ENCODE results near the gene PLXDC2.

The PLXDC2 gene

DNA sequence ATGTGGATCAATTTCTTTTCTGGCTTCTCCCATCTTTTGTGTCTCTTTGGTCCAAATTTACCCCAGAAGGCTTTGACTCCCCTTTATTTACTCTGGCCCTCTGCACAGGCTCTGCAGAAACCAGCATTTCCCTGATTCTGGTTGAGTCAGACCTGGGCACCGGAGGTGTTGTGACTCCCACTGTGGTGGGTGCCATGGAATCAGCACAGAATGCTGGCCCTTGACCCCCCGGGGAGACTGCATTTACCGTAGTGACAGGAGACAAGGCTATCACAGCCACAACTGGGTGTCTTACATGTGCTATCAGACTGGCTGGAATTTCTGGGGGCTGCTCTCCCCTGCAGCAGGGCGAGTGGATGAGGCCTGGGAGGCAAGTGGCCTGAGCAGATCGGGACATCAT is 37.6 kb downstream of the PLXDC2 start:
- no peaks in the 10 kb centered on the region for H3K36me3 ChIP-seq (ENCODE audit: control insufficient read depth, insufficient read depth, low read length)
- H3K4me3 ChIP-seq (ENCODE audit: insufficient read depth, low read depth, low read length): no peak overlapping the region
- no peaks in the 10 kb centered on the region for H3K4me1 ChIP-seq (ENCODE audit: control insufficient read depth, insufficient read depth, low read length)
- H3K9me3 ChIP-seq (ENCODE audit: control insufficient read depth, low read length): no peaks in the 10 kb centered on the region
- no peak overlapping the region for H3K27ac ChIP-seq (ENCODE audit: insufficient read depth, low read depth, low read length, poor library complexity, severe bottlenecking)
- no peaks in the 10 kb centered on the region for H3K27me3 ChIP-seq (ENCODE audit: control insufficient read depth, insufficient read depth, low read length, poor library complexity, severe bottlenecking)
- 90 to 91% methylated on average over 5 of the region's 5 CpGs for WGBS, 2 experiments

DNA sequence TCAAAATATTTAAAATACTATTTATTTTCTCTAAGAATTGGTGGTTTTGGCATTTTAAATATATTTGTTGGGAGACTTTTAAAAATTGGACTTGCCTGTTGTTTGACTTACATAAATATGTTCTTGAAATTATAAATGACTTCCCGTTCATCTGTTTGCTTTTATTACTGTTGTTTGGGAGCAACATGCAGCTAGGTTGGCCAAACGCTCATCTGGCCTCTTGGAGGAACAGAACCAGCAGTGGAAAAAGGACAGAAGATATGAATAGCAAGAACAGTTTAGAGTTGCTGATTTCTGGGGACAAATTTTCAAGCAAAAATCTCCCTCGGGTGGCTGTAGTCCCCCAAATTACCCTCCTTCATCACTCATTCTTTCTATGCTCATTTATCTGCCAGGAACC is 41.6 kb downstream of the PLXDC2 start:
- WGBS, 2 experiments: 89 to 91% methylated on average over 3 of the region's 3 CpGs
- H3K27ac ChIP-seq (ENCODE audit: insufficient read depth, low read depth, low read length, poor library complexity, severe bottlenecking): no peak overlapping the region
- no peaks in the 10 kb centered on the region for H3K36me3 ChIP-seq (ENCODE audit: control insufficient read depth, insufficient read depth, low read length)
- no peaks in the 10 kb centered on the region for H3K9me3 ChIP-seq (ENCODE audit: control insufficient read depth, low read length)
- no peaks in the 10 kb centered on the region for H3K27me3 ChIP-seq (ENCODE audit: control insufficient read depth, insufficient read depth, low read length, poor library complexity, severe bottlenecking)
- no peaks in the 10 kb centered on the region for H3K4me1 ChIP-seq (ENCODE audit: control insufficient read depth, insufficient read depth, low read length)
- no peak overlapping the region for H3K4me3 ChIP-seq (ENCODE audit: insufficient read depth, low read depth, low read length)

DNA sequence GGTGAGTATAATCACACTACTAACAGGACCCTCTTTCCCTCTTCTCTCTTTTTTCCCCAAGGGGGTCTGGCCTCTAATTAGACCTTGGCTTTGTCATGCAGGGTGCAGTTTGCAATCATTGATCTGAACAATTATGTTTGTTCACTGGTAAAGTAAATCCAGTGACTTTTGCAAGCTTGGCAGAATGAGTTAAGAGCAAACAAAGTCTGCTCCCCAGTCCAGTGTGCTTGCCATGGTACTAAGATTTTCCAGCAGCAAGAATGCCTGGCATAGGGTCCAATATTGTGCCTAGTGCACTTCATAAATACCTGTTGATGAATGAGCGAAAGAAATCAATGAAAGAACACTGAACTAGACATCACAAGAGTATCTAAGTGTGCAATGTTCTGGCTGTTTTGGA is 43.9 kb downstream of the PLXDC2 start:
- Histone ChIP-seq H3K27ac (ENCODE audit: insufficient read depth, low read depth, low read length, poor library complexity, severe bottlenecking) (no peak overlapping the region), H3K36me3 (ENCODE audit: control insufficient read depth, insufficient read depth, low read length) (no peaks in the 10 kb centered on the region), H3K4me3 (ENCODE audit: insufficient read depth, low read depth, low read length) (no peak overlapping the region), H3K27me3 (ENCODE audit: control insufficient read depth, insufficient read depth, low read length, poor library complexity, severe bottlenecking) (no peaks in the 10 kb centered on the region), H3K4me1 (ENCODE audit: control insufficient read depth, insufficient read depth, low read length) (no peaks in the 10 kb centered on the region), H3K9me3 (ENCODE audit: control insufficient read depth, low read length) (no peaks in the 10 kb centered on the region)
- 95 to 100% methylated on average over 1 of the region's 1 CpG for WGBS, 2 experiments

DNA sequence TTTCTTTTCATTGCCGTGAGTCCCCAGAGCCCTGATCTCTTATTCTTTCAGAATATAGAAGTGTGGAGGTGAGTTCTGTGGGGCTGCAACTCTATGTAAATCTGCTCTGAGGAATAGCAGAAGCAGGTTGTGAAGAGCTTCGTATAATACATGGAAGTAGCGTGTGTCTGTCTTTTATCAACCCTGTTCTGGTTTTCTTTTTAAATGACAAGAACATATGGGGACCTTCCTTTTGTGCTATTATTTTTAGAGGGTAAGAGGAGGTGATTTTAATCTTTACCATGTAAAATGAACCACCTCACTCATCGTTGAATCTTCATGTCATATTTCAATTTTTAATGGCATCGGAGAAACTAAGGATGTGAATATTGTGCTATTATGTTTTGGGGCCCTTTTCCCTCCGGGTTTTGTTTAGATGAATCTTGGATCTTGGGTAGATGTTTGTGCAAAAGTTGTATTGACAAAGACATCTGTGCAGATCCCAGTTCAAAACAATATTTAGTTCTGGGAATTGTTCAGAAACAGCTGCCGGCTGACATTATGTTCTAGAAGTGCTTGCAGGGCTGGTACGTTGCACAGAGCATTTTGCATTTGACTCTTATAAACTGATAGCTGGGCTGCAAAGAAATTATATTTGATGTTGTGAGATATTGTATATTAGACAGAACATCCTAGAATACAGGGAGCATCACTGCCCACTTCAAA is 46.7 kb downstream of the PLXDC2 start:
- WGBS, 2 experiments: 92 to 93% methylated on average over 7 to 8 of the region's 8 CpGs
- Histone ChIP-seq H3K27ac (ENCODE audit: insufficient read depth, low read depth, low read length, poor library complexity, severe bottlenecking) (no peak overlapping the region), H3K36me3 (ENCODE audit: control insufficient read depth, insufficient read depth, low read length) (no peaks in the 10 kb centered on the region), H3K9me3 (ENCODE audit: control insufficient read depth, low read length) (no peaks in the 10 kb centered on the region), H3K4me1 (ENCODE audit: control insufficient read depth, insufficient read depth, low read length) (no peaks in the 10 kb centered on the region), H3K4me3 (ENCODE audit: insufficient read depth, low read depth, low read length) (no peak overlapping the region), H3K27me3 (ENCODE audit: control insufficient read depth, insufficient read depth, low read length, poor library complexity, severe bottlenecking) (no peaks in the 10 kb centered on the region)

DNA sequence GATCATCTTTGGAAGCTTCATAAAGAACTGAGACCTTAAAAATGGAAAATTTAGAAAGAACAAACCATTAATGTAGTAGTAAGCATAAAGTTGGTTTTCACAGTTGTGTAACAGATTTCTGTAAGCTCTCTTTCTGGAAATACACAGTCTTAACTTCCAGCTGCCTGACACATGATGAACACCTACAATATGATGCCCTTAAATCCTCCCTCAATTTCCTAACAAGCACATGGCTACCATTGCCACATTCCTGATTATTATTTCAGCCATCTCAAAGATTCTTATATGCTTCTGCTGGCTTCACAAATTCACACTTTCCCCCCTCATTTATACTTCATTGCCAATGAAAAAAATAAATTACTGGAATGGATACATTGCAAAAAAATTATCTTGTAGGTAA is 49.4 kb downstream of the PLXDC2 start:
- no peaks in the 10 kb centered on the region for H3K4me1 ChIP-seq (ENCODE audit: control insufficient read depth, insufficient read depth, low read length)
- no peak overlapping the region for H3K4me3 ChIP-seq (ENCODE audit: insufficient read depth, low read depth, low read length)
- no peaks in the 10 kb centered on the region for H3K27me3 ChIP-seq (ENCODE audit: control insufficient read depth, insufficient read depth, low read length, poor library complexity, severe bottlenecking)
- no peaks in the 10 kb centered on the region for H3K36me3 ChIP-seq (ENCODE audit: control insufficient read depth, insufficient read depth, low read length)
- H3K9me3 ChIP-seq (ENCODE audit: control insufficient read depth, low read length): no peaks in the 10 kb centered on the region
- H3K27ac ChIP-seq (ENCODE audit: insufficient read depth, low read depth, low read length, poor library complexity, severe bottlenecking): no peak overlapping the region

DNA sequence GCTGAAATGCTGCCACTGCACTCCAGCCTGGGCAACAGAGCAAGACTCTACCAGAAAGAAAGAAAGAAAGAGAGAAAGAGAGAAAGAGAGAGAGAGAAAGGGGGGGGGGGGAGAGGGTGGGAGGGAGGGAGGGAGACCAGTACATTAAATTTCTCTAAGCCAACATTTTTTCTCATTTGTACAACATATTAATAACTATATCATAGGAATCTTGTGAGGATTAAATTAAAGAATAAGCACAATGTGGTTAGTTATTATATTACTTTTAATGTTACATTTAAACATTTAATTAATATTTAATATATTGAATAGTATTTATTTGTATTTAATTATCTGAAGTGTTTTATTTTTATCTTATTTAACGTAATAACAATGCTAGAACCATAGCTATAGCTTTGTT is 53.1 kb downstream of the PLXDC2 start:
- no peaks in the 10 kb centered on the region for H3K4me1 ChIP-seq (ENCODE audit: control insufficient read depth, insufficient read depth, low read length)
- no peak overlapping the region for H3K4me3 ChIP-seq (ENCODE audit: insufficient read depth, low read depth, low read length)
- no CpG with 5 or more reads among the region's 1 CpG for WGBS, 2 experiments
- no peaks in the 10 kb centered on the region for H3K27me3 ChIP-seq (ENCODE audit: control insufficient read depth, insufficient read depth, low read length, poor library complexity, severe bottlenecking)
- H3K27ac ChIP-seq (ENCODE audit: insufficient read depth, low read depth, low read length, poor library complexity, severe bottlenecking): no peak overlapping the region
- H3K9me3 ChIP-seq (ENCODE audit: control insufficient read depth, low read length): no peaks in the 10 kb centered on the region
- H3K36me3 ChIP-seq (ENCODE audit: control insufficient read depth, insufficient read depth, low read length): no peaks in the 10 kb centered on the region

DNA sequence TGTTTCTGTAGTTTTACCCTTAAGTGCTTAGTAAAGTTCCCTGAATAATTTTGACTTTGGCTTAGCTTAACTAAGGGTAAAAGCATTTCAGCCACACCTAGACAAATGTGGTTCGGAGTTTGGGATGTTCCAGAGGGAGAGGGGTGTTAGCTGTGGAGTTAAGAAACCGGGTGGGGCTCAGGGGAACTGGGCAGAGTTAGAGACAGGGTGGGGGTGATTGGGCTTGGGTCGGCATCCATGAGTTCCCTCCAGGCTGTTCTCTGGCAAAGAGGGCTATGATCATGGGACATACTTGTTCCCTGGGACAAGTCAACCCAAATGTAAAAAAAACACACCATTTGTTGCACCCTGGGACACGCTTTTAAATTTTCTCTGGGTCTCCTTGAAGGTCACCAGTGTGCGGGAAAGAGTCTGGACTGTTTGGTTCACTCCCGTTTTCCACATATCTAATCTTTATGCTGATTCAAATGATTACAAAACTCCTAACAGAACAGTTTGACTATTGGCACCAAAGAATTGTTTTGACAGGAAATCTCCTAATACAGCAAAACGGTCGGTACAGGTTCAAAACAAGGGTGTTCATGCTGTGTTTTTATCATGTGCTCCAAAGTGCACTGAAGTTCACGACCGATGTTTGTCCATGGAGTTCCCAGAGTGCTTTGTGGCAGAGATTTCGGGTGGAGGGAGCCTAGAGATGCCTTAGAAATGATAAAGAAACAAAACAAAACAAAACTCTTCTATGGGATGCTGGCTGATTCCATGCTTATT is 56.5 kb downstream of the PLXDC2 start:
- no peaks in the 10 kb centered on the region for H3K4me1 ChIP-seq (ENCODE audit: control insufficient read depth, insufficient read depth, low read length)
- 93% methylated on average over 10 to 11 of the region's 11 CpGs for WGBS, 2 experiments
- no peak overlapping the region for H3K4me3 ChIP-seq (ENCODE audit: insufficient read depth, low read depth, low read length)
- H3K9me3 ChIP-seq (ENCODE audit: control insufficient read depth, low read length): no peaks in the 10 kb centered on the region
- no peaks in the 10 kb centered on the region for H3K27me3 ChIP-seq (ENCODE audit: control insufficient read depth, insufficient read depth, low read length, poor library complexity, severe bottlenecking)
- no peaks in the 10 kb centered on the region for H3K36me3 ChIP-seq (ENCODE audit: control insufficient read depth, insufficient read depth, low read length)
- no peak overlapping the region for H3K27ac ChIP-seq (ENCODE audit: insufficient read depth, low read depth, low read length, poor library complexity, severe bottlenecking)

DNA sequence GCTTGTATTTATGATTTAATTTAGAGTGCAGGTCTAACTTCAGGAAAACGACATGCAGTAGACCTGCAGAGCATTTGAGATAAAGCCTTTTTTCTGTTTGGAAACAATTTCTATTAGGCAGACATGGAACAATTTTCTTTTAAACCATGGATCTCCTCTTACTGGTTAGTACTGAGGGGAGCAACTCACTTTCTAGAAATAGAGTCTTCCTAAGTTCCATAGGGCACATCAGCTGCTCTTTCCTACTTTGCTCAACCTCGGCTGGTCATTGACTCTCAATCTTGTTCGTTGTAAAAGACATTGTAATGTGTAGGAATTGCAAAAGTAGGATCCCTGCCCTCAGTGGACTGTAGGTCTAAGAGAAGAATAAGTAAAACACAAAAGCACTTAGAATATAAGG is 58.0 kb downstream of the PLXDC2 start:
- no peak overlapping the region for H3K4me3 ChIP-seq (ENCODE audit: insufficient read depth, low read depth, low read length)
- H3K4me1 ChIP-seq (ENCODE audit: control insufficient read depth, insufficient read depth, low read length): no peaks in the 10 kb centered on the region
- no peaks in the 10 kb centered on the region for H3K9me3 ChIP-seq (ENCODE audit: control insufficient read depth, low read length)
- no peak overlapping the region for H3K27ac ChIP-seq (ENCODE audit: insufficient read depth, low read depth, low read length, poor library complexity, severe bottlenecking)
- no peaks in the 10 kb centered on the region for H3K27me3 ChIP-seq (ENCODE audit: control insufficient read depth, insufficient read depth, low read length, poor library complexity, severe bottlenecking)
- no peaks in the 10 kb centered on the region for H3K36me3 ChIP-seq (ENCODE audit: control insufficient read depth, insufficient read depth, low read length)
- 75 to 77% methylated on average over 3 of the region's 3 CpGs for WGBS, 2 experiments

DNA sequence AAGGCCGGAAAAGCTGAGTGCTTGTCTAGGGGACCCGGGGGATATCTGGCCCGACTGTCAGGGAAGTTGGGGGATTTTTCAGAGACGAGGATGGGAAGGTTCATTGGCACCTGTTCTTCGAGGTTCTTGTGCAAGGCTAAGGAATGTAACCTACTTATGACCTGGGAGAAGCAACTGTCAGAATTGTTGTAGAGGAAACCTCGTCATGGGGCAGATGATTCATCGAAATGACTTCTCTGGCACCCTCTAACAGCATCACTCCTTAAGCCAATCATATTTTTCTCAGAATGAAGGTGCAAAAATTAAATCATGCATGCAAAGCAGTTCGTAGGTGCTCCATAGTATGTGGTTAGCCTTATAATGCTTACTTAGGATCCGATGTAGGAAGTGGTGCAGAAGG is 58.6 kb downstream of the PLXDC2 start:
- H3K27ac ChIP-seq (ENCODE audit: insufficient read depth, low read depth, low read length, poor library complexity, severe bottlenecking): no peak overlapping the region
- no peaks in the 10 kb centered on the region for H3K36me3 ChIP-seq (ENCODE audit: control insufficient read depth, insufficient read depth, low read length)
- H3K4me1 ChIP-seq (ENCODE audit: control insufficient read depth, insufficient read depth, low read length): no peaks in the 10 kb centered on the region
- 93 to 94% methylated on average over 9 of the region's 9 CpGs for WGBS, 2 experiments
- H3K27me3 ChIP-seq (ENCODE audit: control insufficient read depth, insufficient read depth, low read length, poor library complexity, severe bottlenecking): no peaks in the 10 kb centered on the region
- H3K4me3 ChIP-seq (ENCODE audit: insufficient read depth, low read depth, low read length): no peak overlapping the region
- H3K9me3 ChIP-seq (ENCODE audit: control insufficient read depth, low read length): no peaks in the 10 kb centered on the region

DNA sequence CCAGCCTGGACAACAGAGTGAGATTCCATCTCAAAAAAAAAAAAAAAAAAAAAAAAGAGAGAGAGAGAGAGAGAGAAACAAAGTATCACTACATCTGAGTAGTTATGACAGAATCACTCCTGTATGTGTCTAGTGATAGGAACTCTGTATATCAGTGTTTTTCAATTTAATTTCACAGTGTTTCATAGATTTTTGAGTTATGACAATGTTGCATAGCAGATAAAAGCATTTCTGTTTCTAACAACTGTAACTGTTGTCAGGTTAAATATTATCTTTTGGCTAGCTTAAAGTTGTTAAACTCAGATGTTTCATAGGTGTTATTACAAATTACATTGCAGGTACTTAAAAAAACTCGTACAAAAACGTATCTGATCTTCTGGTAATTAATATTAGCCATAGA is 60.3 kb downstream of the PLXDC2 start:
- H3K4me1 ChIP-seq (ENCODE audit: control insufficient read depth, insufficient read depth, low read length): no peaks in the 10 kb centered on the region
- 88 to 100% methylated on average over 2 of the region's 2 CpGs for WGBS, 2 experiments
- no peaks in the 10 kb centered on the region for H3K27me3 ChIP-seq (ENCODE audit: control insufficient read depth, insufficient read depth, low read length, poor library complexity, severe bottlenecking)
- no peak overlapping the region for H3K27ac ChIP-seq (ENCODE audit: insufficient read depth, low read depth, low read length, poor library complexity, severe bottlenecking)
- H3K4me3 ChIP-seq (ENCODE audit: insufficient read depth, low read depth, low read length): no peak overlapping the region
- no peaks in the 10 kb centered on the region for H3K9me3 ChIP-seq (ENCODE audit: control insufficient read depth, low read length)
- no peaks in the 10 kb centered on the region for H3K36me3 ChIP-seq (ENCODE audit: control insufficient read depth, insufficient read depth, low read length)
